ENCODE measurements around the gene NLRX1.
"Not testable (repeated sequence)": the region's sequence is repeated elsewhere in the genome, so short reads cannot be mapped to it uniquely, and the experiment has no call there.

GRCh38 chr11:119184399-119184798 is 15.9 kb downstream of the NLRX1 start:
- not testable (repeated sequence) for TF ChIP-seq CTCF (IDR thresholded peaks at IDR 0.05; ENCODE audit: insufficient read depth, low read length, poor library complexity, severe bottlenecking); EZH2phosphoT487 (conservative IDR thresholded peaks at IDR 0.05; ENCODE audit: low read length)

Measured in SU-DHL-6 (cell line).